H1 (cell line): ENCODE data around the gene B4GALT5. TPM values are rescaled to one million over a fixed set of nuclear protein-coding genes. Genes with fewer than 3 reads are reported as not detected.

Experiments
- CTCF ChIA-PET: fragments of 300-600 bp; sonication (Branson Sonifier 250); formaldehyde crosslinking; loops from one replicate; lab custom pipeline; 2021; ENCODE audit not compliant: partially characterized antibody; lab: Charles Lee
- POLR2A ChIA-PET: fragments of 300-600 bp; sonication (Branson Sonifier 250); formaldehyde crosslinking; loops from one replicate; lab custom pipeline; 2021; ENCODE audit warnings: inconsistent platforms; ENCODE audit not compliant: partially characterized antibody; lab: Charles Lee
- DNase-seq, 2 experiments: peaks; one replicate each; pipeline versions ENCODE4 v3.0.0 to v3.0.0-alpha.2; 2010 to 2022; ENCODE audit warnings: low spot score in 2 of 2, low read depth in 1 of 2, mixed read lengths in 1 of 2
- FAIRE-seq: peaks from 2 replicates; lab custom pipeline; 2011; peaks lifted over from hg19 to GRCh38; lab: Jason Lieb, UNC
- H2AFZ ChIP-seq: 2 replicates; pipeline ENCODE4 v1.8.1; 2012; ENCODE audit warnings: low read length, inconsistent platforms
- H2AK5ac ChIP-seq: 2 replicates; pipeline ENCODE4 v1.6.1; 2013; ENCODE audit warnings: low read depth, low read length
- H2BK120ac ChIP-seq: replicated peaks from 2 replicates; pipeline ENCODE3; 2013; ENCODE audit warnings: low read depth, low read length, inconsistent platforms
- H2BK12ac ChIP-seq: 2 replicates; pipeline ENCODE4 v1.6.1; 2013; ENCODE audit warnings: low read depth, low read length
- H2BK15ac ChIP-seq: 2 replicates; pipeline ENCODE4 v1.6.1; 2013; ENCODE audit warnings: low read length
- H2BK20ac ChIP-seq: 2 replicates; pipeline ENCODE4 v1.6.1; 2013; ENCODE audit warnings: low read length
- H2BK5ac ChIP-seq: 2 replicates; pipeline ENCODE4 v1.6.1; 2013; ENCODE audit warnings: low read depth, low read length
- H3K14ac ChIP-seq: 2 replicates; pipeline ENCODE4 v1.6.1; 2013; ENCODE audit warnings: inconsistent platforms; ENCODE audit not compliant: insufficient read length
- H3K18ac ChIP-seq: 2 replicates; pipeline ENCODE4 v1.6.1; 2013; ENCODE audit warnings: low read length; ENCODE audit errors: extremely low read depth
- H3K23ac ChIP-seq: 2 replicates; pipeline ENCODE4 v1.6.1; 2013; ENCODE audit warnings: inconsistent platforms; ENCODE audit not compliant: insufficient read length
- H3K23me2 ChIP-seq: 2 replicates; pipeline ENCODE4 v1.6.1; 2013; ENCODE audit warnings: low read depth, low read length
- H3K27ac ChIP-seq: 2 replicates; pipeline ENCODE4 v1.6.1; 2011; ENCODE audit warnings: low read depth, low read length, inconsistent platforms
- H3K27me3 ChIP-seq, 4 experiments: replicated peaks in 1 of 4; 1 replicate in 1 of 4; 2 replicates in 3 of 4; pipeline versions ENCODE4 v1.6.1 to v1.8.1; 2011 to 2013; ENCODE audit warnings: low read length in 3 of 4, mild to moderate bottlenecking in 3 of 4, inconsistent platforms in 2 of 4, mixed read lengths in 2 of 4, moderate library complexity in 1 of 4; ENCODE audit not compliant: control insufficient read depth in 3 of 4, insufficient read depth in 3 of 4; ENCODE audit errors: extremely low read depth in 1 of 4
- H3K36me3 ChIP-seq, 4 experiments: 2 replicates each; pipeline versions ENCODE4 v1.6.1 to v1.8.1; 2011 to 2013; ENCODE audit warnings: mild to moderate bottlenecking in 4 of 4, low read length in 3 of 4, moderate library complexity in 2 of 4, control low read depth in 1 of 4, inconsistent platforms in 1 of 4; ENCODE audit not compliant: insufficient read depth in 4 of 4, control insufficient read depth in 2 of 4
- H3K4ac ChIP-seq: replicated peaks from 2 replicates; pipeline ENCODE3; 2013; ENCODE audit warnings: low read length, low read depth, mixed read lengths, inconsistent platforms; ENCODE audit not compliant: insufficient read length
- H3K4me1 ChIP-seq, 4 experiments: replicated peaks in 1 of 4; 1 replicate in 1 of 4; 2 replicates in 3 of 4; pipeline versions ENCODE4 v1.6.1 to v1.8.1; 2011 to 2013; ENCODE audit warnings: low read length in 3 of 4, inconsistent platforms in 2 of 4, mixed read lengths in 1 of 4; ENCODE audit not compliant: insufficient read depth in 4 of 4, control insufficient read depth in 3 of 4
- H3K4me2 ChIP-seq, 2 experiments: 2 replicates each; pipeline versions ENCODE4 v1.6.1 to v1.8.1; 2011 to 2013; ENCODE audit warnings: low read depth in 2 of 2, low read length in 2 of 2, control low read depth in 1 of 2, inconsistent platforms in 1 of 2, mild to moderate bottlenecking in 1 of 2; ENCODE audit not compliant: insufficient read depth in 1 of 2
- H3K4me3 ChIP-seq, 4 experiments: fragments of 200-600, 300-600 bp in 1 of 4; sonication (generic), shearing (Covaris generic), sonication (Bioruptor Twin) in 1 of 4; 2 replicates each; pipeline versions ENCODE4 v1.5.1 to v1.8.1; 2011 to 2016; ENCODE audit warnings: low read length in 4 of 4, low read depth in 3 of 4, control low read depth in 2 of 4, inconsistent platforms in 2 of 4, mild to moderate bottlenecking in 2 of 4, mixed read lengths in 1 of 4, moderate library complexity in 1 of 4; ENCODE audit not compliant: insufficient read depth in 2 of 4; ENCODE audit errors: extremely low read depth in 1 of 4
- H3K56ac ChIP-seq: replicated peaks from 2 replicates; pipeline ENCODE3; 2013; ENCODE audit warnings: low read depth, mild to moderate bottlenecking, mixed read lengths, low read length, inconsistent platforms; ENCODE audit not compliant: insufficient read length
- H3K79me1 ChIP-seq: 2 replicates; pipeline ENCODE4 v1.6.1; 2013; ENCODE audit warnings: low read depth, low read length, control low read depth
- H3K79me2 ChIP-seq, 2 experiments: 2 replicates each; pipeline versions ENCODE4 v1.6.1 to v1.8.1; 2012 to 2013; ENCODE audit warnings: low read length in 2 of 2, mild to moderate bottlenecking in 2 of 2, inconsistent platforms in 1 of 2; ENCODE audit not compliant: insufficient read depth in 2 of 2, control insufficient read depth in 1 of 2
- H3K9ac ChIP-seq, 4 experiments: replicated peaks in 1 of 4; 1 replicate in 1 of 4; 2 replicates in 3 of 4; pipeline versions ENCODE4 v1.6.1 to v1.8.1; 2011 to 2013; ENCODE audit warnings: low read depth in 3 of 4, low read length in 3 of 4, control low read depth in 2 of 4, mild to moderate bottlenecking in 2 of 4, moderate library complexity in 2 of 4, inconsistent platforms in 1 of 4; ENCODE audit errors: extremely low read depth in 1 of 4
- H3K9me3 ChIP-seq, 2 experiments: 2 replicates each; pipeline versions ENCODE4 v1.6.1 to v1.8.1; 2012 to 2013; ENCODE audit warnings: mild to moderate bottlenecking in 2 of 2, moderate library complexity in 2 of 2, control low read depth in 1 of 2, inconsistent platforms in 1 of 2, low read depth in 1 of 2, low read length in 1 of 2, mixed read lengths in 1 of 2; ENCODE audit not compliant: insufficient read depth in 2 of 2
- H4K20me1 ChIP-seq, 2 experiments: replicated peaks in 1 of 2; 2 replicates each; pipeline versions ENCODE3 to v1.8.1; 2011 to 2013; ENCODE audit warnings: inconsistent platforms in 2 of 2, low read length in 2 of 2, mild to moderate bottlenecking in 1 of 2; ENCODE audit not compliant: insufficient read depth in 2 of 2, control insufficient read depth in 1 of 2
- H4K5ac ChIP-seq: 2 replicates; pipeline ENCODE4 v1.6.1; 2013; ENCODE audit warnings: low read length, low read depth, mixed read lengths, inconsistent platforms; ENCODE audit not compliant: insufficient read length
- H4K8ac ChIP-seq: 2 replicates; pipeline ENCODE4 v1.8.0; 2013; ENCODE audit warnings: mild to moderate bottlenecking, moderate library complexity, low read length, inconsistent platforms; ENCODE audit not compliant: insufficient read depth; ENCODE audit errors: extremely low read depth
- H4K91ac ChIP-seq: replicated peaks from 2 replicates; pipeline ENCODE3; 2013; ENCODE audit warnings: low read length, mixed read lengths, inconsistent platforms; ENCODE audit not compliant: insufficient read length
- ASH2L ChIP-seq: fragments of 200-600, 300-600 bp; sonication (generic); IDR thresholded peaks from one replicate; pipeline ENCODE4 v1.7.1; 2017; ENCODE audit warnings: low read length
- ATF2 ChIP-seq: IDR thresholded peaks from 2 replicates; pipeline ENCODE4 v1.6.1; 2012; ENCODE audit warnings: low read length, inconsistent platforms
- BRCA1 ChIP-seq: IDR thresholded peaks from 2 replicates; pipeline ENCODE4 v1.6.1; 2012; ENCODE audit warnings: low read depth, low read length, improper control_type of control experiment
- CREB1 ChIP-seq: IDR thresholded peaks from 2 replicates; pipeline ENCODE4 v1.6.1; 2012; ENCODE audit warnings: inconsistent platforms
- EZH2 ChIP-seq: fragments of 200-600 bp; sonication (generic); IDR thresholded peaks from 2 replicates; pipeline ENCODE4 v1.7.1; 2012; ENCODE audit warnings: low read depth, mild to moderate bottlenecking, moderate library complexity, low read length, inconsistent platforms; ENCODE audit not compliant: severe bottlenecking
- HDAC6 ChIP-seq: IDR thresholded peaks from one replicate; pipeline ENCODE4 v1.7.1; 2012; ENCODE audit warnings: low read depth, mild to moderate bottlenecking, inconsistent platforms, low read length, moderate library complexity
- KDM1A ChIP-seq: fragments of 200-600, 300-600 bp; sonication (generic); IDR thresholded peaks from 2 replicates; pipeline ENCODE4 v1.7.1; 2016; ENCODE audit warnings: mild to moderate bottlenecking, low read length, borderline replicate concordance
- RXRA ChIP-seq: IDR thresholded peaks from 2 replicates; pipeline ENCODE4 v1.6.1; 2011; ENCODE audit warnings: low read depth, mild to moderate bottlenecking, low read length, moderate library complexity; ENCODE audit not compliant: insufficient read depth
- SIN3A ChIP-seq, 2 experiments: IDR thresholded peaks in 1 of 2; conservative IDR thresholded peaks in 1 of 2; 2 replicates each; pipeline ENCODE4 v1.6.1; 2011 to 2012; ENCODE audit warnings: low read length in 2 of 2, improper control_type of control experiment in 1 of 2, low read depth in 1 of 2, mild to moderate bottlenecking in 1 of 2
- SP1 ChIP-seq: IDR thresholded peaks from 2 replicates; pipeline ENCODE4 v1.6.1; 2011; ENCODE audit warnings: low read depth, low read length
- TBP ChIP-seq: IDR thresholded peaks from 2 replicates; pipeline ENCODE4 v1.6.1; 2011; ENCODE audit warnings: low read depth, low read length, improper control_type of control experiment
- WGBS, 2 experiments: shearing (Covaris generic) in 1 of 2; methylation state at CpG; one replicate each; pipeline versions ENCODE4 v1.1.6 to v1.1.7; 2013 to 2015; ENCODE audit warnings: low lambda C conversion rate in 2 of 2, mixed read lengths in 2 of 2, inconsistent platforms in 1 of 2, low coverage in 1 of 2, missing lambda C conversion rate in 1 of 2; ENCODE audit not compliant: insufficient replicate concordance in 2 of 2, insufficient coverage in 1 of 2, insufficient read length in 1 of 2; ENCODE audit errors: extremely low coverage in 1 of 2, missing lambda C conversion rate in 1 of 2; 5-methylcytosine and 5-hydroxymethylcytosine counted together
- polyA plus RNA-seq, 7 experiments: library from polyadenylated mRNA; depleted of rRNA in 3 of 7; stranded (reverse) in 5 of 7; unstranded in 2 of 7; fragments of >200 nt in 5 of 7; fragments of 200-250 nt in 2 of 7; gene quantifications; 1 replicate in 5 of 7; 2 replicates in 1 of 7; 4 replicates in 1 of 7; pipeline versions ENCODE4 v1.2.1 to v1.2.3, GENCODE V29; 2011 to 2013; ENCODE audit warnings: missing spikeins in 2 of 7, mixed read lengths in 2 of 7
- total RNA-seq: library from RNA; stranded (reverse); fragmentation: NEBNext Ultra II Directional; extraction: Animal tissue kit (Norgen Biotek cat#: 25700); gene quantifications from 2 replicates; pipeline ENCODE4 v1.2.1, GENCODE V29; 2021

B4GALT5 gene
- total and polyA plus RNA-seq, 2 of the 8 experiments (the other 6 are each of a cell fraction or from before 2014, with no cell fraction given) = 46.5 to 75.4 TPM

- Histone ChIP-seq H3K9me3 (no peaks in the 10 kb centered on the region), H3K23me2 (no peaks in the 10 kb centered on the region), H3K27ac (no peak overlapping the region), H4K20me1 (peaks cover 17 to 34% of the 10 kb centered on the region in 2 experiments), H3K23ac (no peak overlapping the region), H3K18ac (no peak overlapping the region), H3K4me3 (no peak overlapping the region), H2BK5ac (no peak overlapping the region), H4K5ac (no peak overlapping the region), H2AFZ (no peak overlapping the region), H3K14ac (no peak overlapping the region), H3K79me1 (no peaks in the 10 kb centered on the region), H2BK12ac (no peak overlapping the region), H3K36me3 (no peaks in the 10 kb centered on the region), H4K91ac (no peak overlapping the region), H3K4me1 (peaks cover 3 to 12% (median 9%) of the 10 kb centered on the region in 4 experiments; a peak in 6 of 7 replicates), H3K79me2 (peaks cover 48 to 99% of the 10 kb centered on the region in 2 experiments), H3K4me2 (peak overlapping the region in 1 of 2 experiments; percentile 16; a peak in 1 of 4 replicates), H3K27me3 (no peaks in the 10 kb centered on the region), H3K4ac (no peak overlapping the region), H2AK5ac (no peak overlapping the region), H2BK120ac (no peak overlapping the region), H3K9ac (no peak overlapping the region), H3K56ac (no peak overlapping the region), H4K8ac (no peak overlapping the region), H2BK20ac (no peak overlapping the region), H2BK15ac (no peak overlapping the region)
- POLR2A ChIA-PET = interaction anchor here (0.9 to 1.6 kb wide), 5 partner anchors 11 to 25 kb away, joined by 3 read pairs; no protein-coding TSS in a partner anchor
- DNase-seq (no peak), FAIRE-seq (no peak)
- CTCF ChIA-PET = interaction anchor here (0.7 to 1.6 kb wide), 4 partner anchors 18 to 189 kb away, joined by 3 to 4 read pairs (median 3); no protein-coding TSS in a partner anchor
- 65% methylated on average over 6 of the region's 6 CpGs; no CpG with 5 or more reads in 1 of the 2 experiments for whole genome bisulfite sequencing, 2 experiments
- TF ChIP-seq ATF2 (no peak), CREB1 (no peak), BRCA1 (no peak), SP1 (no peak), TBP (no peak), ASH2L (no peak), SIN3A (conservative IDR thresholded peaks at IDR 0.05 in 1 of 2, IDR thresholded peaks at IDR 0.05 in 1 of 2; ENCODE audit: low read depth in 1 of 2, low read length in 2 of 2) (no peak), EZH2 (no peak), KDM1A (no peak), HDAC6 (no peak), RXRA (no peak)
These were observed 14.3 kb downstream of the B4GALT5 start for GRCh38 chr20:49699200-49699992.
